Testis (tissue), 2 donors: Measurements from ENCODE around the gene CABP2.

Experiments used
- CTCF ChIP-seq, 3 experiments: fragments of 450-650 bp in 2 of 3; fragments of 200-600 bp in 1 of 3; sonication (generic) in 1 of 3; IDR thresholded peaks; one replicate each; pipeline ENCODE4 v1.5.1; 2016 to 2019; ENCODE audit warnings: antibody characterized with exemption in 3 of 3, mild to moderate bottlenecking in 2 of 3, moderate library complexity in 1 of 3
- POLR2A ChIP-seq: fragments of 450-650 bp; IDR thresholded peaks from one replicate; pipeline ENCODE4 v1.6.1; 2017; ENCODE audit warnings: antibody characterized with exemption, mild to moderate bottlenecking, moderate library complexity

- TF ChIP-seq CTCF (IDR thresholded peaks at IDR 0.05) (no peak), POLR2A (no peak)
Observed at GRCh38 chr11:67544616-67545242, 21.5 kb upstream of the CABP2 start.
